Hepatocyte (in vitro differentiated cells): Measurements from ENCODE around the gene BLACAT1. TPM values are rescaled to one million over a fixed set of nuclear protein-coding genes. Genes with fewer than 3 reads are reported as not detected.

Source experiments
- DNase-seq: peaks from one replicate; pipeline ENCODE4 v3.0.0-alpha.2; 2016; ENCODE audit warnings: low spot score
- H2AFZ ChIP-seq: fragments of 200-600 bp; sonication (generic); 2 replicates; pipeline ENCODE4 v1.6.0; 2016; ENCODE audit warnings: antibody characterized with exemption, mild to moderate bottlenecking
- H3K27ac ChIP-seq: fragments of 200-600 bp; sonication (generic); 2 replicates; pipeline ENCODE4 v1.5.1; 2016; ENCODE audit warnings: mild to moderate bottlenecking
- H3K27me3 ChIP-seq: fragments of 200-600 bp; sonication (generic); 2 replicates; pipeline ENCODE4 v1.6.1; 2016
- H3K36me3 ChIP-seq: fragments of 200-600 bp; sonication (generic); replicated peaks from 2 replicates; pipeline ENCODE4 v1.5.1; 2016; ENCODE audit warnings: low read depth; ENCODE audit not compliant: insufficient read depth
- H3K4me1 ChIP-seq: fragments of 200-600 bp; sonication (generic); 2 replicates; pipeline ENCODE4 v1.5.1; 2016; ENCODE audit warnings: mild to moderate bottlenecking, moderate library complexity; ENCODE audit not compliant: insufficient read depth
- H3K4me2 ChIP-seq: fragments of 200-600 bp; sonication (generic); 2 replicates; pipeline ENCODE4 v1.6.0; 2016
- H3K4me3 ChIP-seq: fragments of 200-600 bp; sonication (generic); 2 replicates; pipeline ENCODE4 v1.5.1; 2016; ENCODE audit warnings: mild to moderate bottlenecking
- H3K79me2 ChIP-seq: fragments of 200-600 bp; sonication (generic); 2 replicates; pipeline ENCODE4 v1.6.0; 2017; ENCODE audit warnings: mild to moderate bottlenecking
- H3K9me2 ChIP-seq: fragments of 200-600 bp; sonication (generic); replicated peaks from 2 replicates; pipeline ENCODE4 v1.6.0; 2017; ENCODE audit warnings: mild to moderate bottlenecking; ENCODE audit not compliant: insufficient read depth
- H3K9me3 ChIP-seq: fragments of 200-600 bp; sonication (generic); 2 replicates; pipeline ENCODE4 v1.5.1; 2016; ENCODE audit warnings: low read depth, mild to moderate bottlenecking
- H4K20me1 ChIP-seq: fragments of 200-600 bp; sonication (generic); 2 replicates; pipeline ENCODE4 v1.6.0; 2016; ENCODE audit warnings: mild to moderate bottlenecking; ENCODE audit not compliant: insufficient read depth, poor library complexity, severe bottlenecking
- CTCF ChIP-seq: fragments of 200-600 bp; sonication (generic); IDR thresholded peaks from 2 replicates; pipeline ENCODE4 v1.5.1; 2016; ENCODE audit warnings: antibody characterized with exemption, mild to moderate bottlenecking; ENCODE audit not compliant: poor library complexity
- EZH2 ChIP-seq: fragments of 200-600 bp; sonication (generic); IDR thresholded peaks from 2 replicates; pipeline ENCODE4 v1.6.1; 2016; ENCODE audit warnings: antibody characterized with exemption, mild to moderate bottlenecking, borderline replicate concordance
- EZH2phosphoT487 ChIP-seq: fragments of 200-600 bp; sonication (generic); IDR thresholded peaks from one replicate; pipeline ENCODE4 v1.6.1; 2018; ENCODE audit warnings: antibody characterized with exemption, mild to moderate bottlenecking, low read depth, moderate library complexity; ENCODE audit not compliant: unreplicated experiment, severe bottlenecking
- WGBS: methylation state at CpG from one replicate; pipeline ENCODE4 v1.1.6; 2016; ENCODE audit warnings: low lambda C conversion rate; ENCODE audit errors: missing lambda C conversion rate; 5-methylcytosine and 5-hydroxymethylcytosine counted together
- polyA plus RNA-seq: library from polyadenylated mRNA; unstranded; fragments of >200 nt; fragmentation: Nextera tagmentation; extraction: Ambion mirVana; gene quantifications from 2 replicates; pipeline ENCODE4 v1.2.1, GENCODE V29; 2016
- total RNA-seq: library from RNA; depleted of rRNA; stranded (reverse); fragments of >200 nt; gene quantifications from 2 replicates; pipeline ENCODE4 v1.2.3, GENCODE V29; 2014

The BLACAT1 gene
- total and polyA plus RNA-seq, 2 experiments from 2014 or later = 0.40 to 0.58 TPM

DNA sequence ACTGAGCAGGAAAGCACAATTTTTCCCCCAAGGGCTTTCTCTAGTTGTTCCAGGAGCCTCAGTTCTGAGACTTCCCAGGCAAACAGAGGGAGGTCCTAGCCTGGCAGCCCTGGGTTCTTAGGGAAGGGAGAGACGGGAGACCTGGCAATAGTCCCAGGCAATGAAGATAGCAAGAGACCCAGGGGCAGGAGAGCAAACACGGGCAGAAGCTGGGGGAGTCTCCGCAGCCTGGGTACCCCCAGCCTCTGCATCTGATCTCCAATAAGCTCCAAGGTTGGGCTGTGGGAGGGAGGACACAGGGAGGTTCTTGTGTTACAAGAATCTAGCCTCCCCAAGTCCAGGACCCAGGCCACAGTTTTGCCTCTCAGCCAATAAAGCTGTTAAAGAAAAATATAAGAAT is 2.4 kb downstream of the BLACAT1 start:
- TF ChIP-seq CTCF = no peak
- Histone ChIP-seq H4K20me1 (no peaks in the 10 kb centered on the region), H3K27me3 (peaks cover 55% of the 10 kb centered on the region), H3K36me3 (no peaks in the 10 kb centered on the region), H3K4me1 (peaks cover 33% of the 10 kb centered on the region), H3K9me2 (no peaks in the 10 kb centered on the region), H3K4me2 (no peak overlapping the region), H3K4me3 (no peak overlapping the region), H3K27ac (no peak overlapping the region), H3K9me3 (no peaks in the 10 kb centered on the region), H2AFZ (no peak overlapping the region), H3K79me2 (no peaks in the 10 kb centered on the region)
- DNase-seq = no peak
- WGBS = 61% methylated on average over 3 of the region's 3 CpGs

- Histone ChIP-seq H3K9me2 (no peaks in the 10 kb centered on the region), H3K4me2 (no peak overlapping the region), H3K4me3 (no peak overlapping the region), H3K4me1 (peaks cover 37% of the 10 kb centered on the region), H2AFZ (no peak overlapping the region), H3K27ac (no peak overlapping the region), H3K9me3 (no peaks in the 10 kb centered on the region), H3K79me2 (no peaks in the 10 kb centered on the region), H3K27me3 (peaks cover 50% of the 10 kb centered on the region), H4K20me1 (no peaks in the 10 kb centered on the region), H3K36me3 (no peaks in the 10 kb centered on the region)
- DNase-seq = no peak
- TF ChIP-seq CTCF (no peak), EZH2phosphoT487 (no peak), EZH2 (no peak)
- WGBS = 60% methylated on average over 5 of the region's 5 CpGs
These were observed 2.9 kb downstream of the BLACAT1 start for GRCh38 chr1:205452933-205453332.

DNA sequence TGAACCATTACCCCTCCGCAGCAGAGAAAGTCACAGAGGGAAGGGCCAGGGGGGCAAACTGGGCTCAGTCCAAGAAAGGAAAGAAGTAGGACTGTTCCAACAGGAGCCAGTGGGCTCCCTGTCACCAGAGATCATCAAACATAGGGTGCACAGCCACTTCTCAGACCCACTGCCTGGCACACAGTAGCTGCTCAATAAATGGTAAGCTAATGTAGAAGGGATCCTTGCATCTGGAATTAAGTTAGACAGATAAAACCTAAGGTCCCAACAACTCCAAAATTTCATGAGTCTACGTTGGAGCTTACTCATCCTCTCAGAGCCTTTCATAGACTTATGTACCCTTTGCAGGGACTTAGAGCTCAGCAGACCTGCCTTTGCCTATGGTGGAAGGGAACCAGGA is 3.5 kb downstream of the BLACAT1 start:
- no peaks in the 10 kb centered on the region for H3K9me3 ChIP-seq
- TF ChIP-seq CTCF = no peak
- no peak for TF ChIP-seq EZH2phosphoT487
- no peak for TF ChIP-seq EZH2
- no peaks in the 10 kb centered on the region for H3K36me3 ChIP-seq
- H4K20me1 ChIP-seq = no peaks in the 10 kb centered on the region
- WGBS = 81% methylated on average over 2 of the region's 2 CpGs
- H3K4me2 ChIP-seq = no peak overlapping the region
- peaks cover 44% of the 10 kb centered on the region for H3K27me3 ChIP-seq
- H3K9me2 ChIP-seq = no peaks in the 10 kb centered on the region
- H3K4me1 ChIP-seq = peaks cover 41% of the 10 kb centered on the region
- no peak overlapping the region for H3K27ac ChIP-seq
- H2AFZ ChIP-seq = no peak overlapping the region
- DNase-seq = no peak
- H3K4me3 ChIP-seq = no peak overlapping the region
- no peaks in the 10 kb centered on the region for H3K79me2 ChIP-seq

- Histone ChIP-seq H3K36me3 (no peaks in the 10 kb centered on the region), H2AFZ (no peak overlapping the region), H3K79me2 (no peaks in the 10 kb centered on the region), H3K4me2 (no peak overlapping the region), H3K27ac (no peak overlapping the region), H3K9me3 (no peaks in the 10 kb centered on the region), H3K4me3 (no peak overlapping the region), H4K20me1 (no peaks in the 10 kb centered on the region), H3K4me1 (peaks cover 41% of the 10 kb centered on the region), H3K27me3 (peaks cover 40% of the 10 kb centered on the region), H3K9me2 (no peaks in the 10 kb centered on the region)
- no peak for DNase-seq
- TF ChIP-seq CTCF (no peak), EZH2 (no peak), EZH2phosphoT487 (no peak)
- WGBS = 39% methylated on average over 2 of the region's 2 CpGs
These were observed 4.1 kb downstream of the BLACAT1 start for GRCh38 chr1:205451759-205452164.
